Gastroesophageal sphincter (tissue), 4 donors: ENCODE results near the gene TTLL8. TPM values are rescaled to one million over a fixed set of nuclear protein-coding genes. Genes with fewer than 3 reads are reported as not detected.

Source experiments
- ATAC-seq: fragments of 150-250 bp; one replicate; pipeline ENCODE4 v1.9.1; 2016; ENCODE audit warnings: mild to moderate bottlenecking, moderate library complexity
- H3K27ac ChIP-seq, 4 donors: fragments of 200-600 bp; sonication (generic) in 3 of 4; 1 replicate in 3 of 4; 2 replicates in 1 of 4; pipeline ENCODE4 v1.5.1; 2016 to 2019
- H3K27me3 ChIP-seq: fragments of 200-600 bp; sonication (generic); one replicate; pipeline ENCODE4 v1.5.1; 2019
- H3K36me3 ChIP-seq, 2 donors: fragments of 200-600 bp; sonication (generic); one replicate each; pipeline ENCODE4 v1.5.1; 2019; ENCODE audit warnings: control low read depth in 1 of 2
- H3K4me1 ChIP-seq, 3 donors: fragments of 200-600 bp; sonication (generic); 1 replicate in 2 of 3; 2 replicates in 1 of 3; pipeline ENCODE4 v1.5.1; 2016 to 2019; ENCODE audit warnings: control low read depth in 2 of 3
- H3K4me3 ChIP-seq, 2 donors: fragments of 200-600 bp; sonication (generic); one replicate each; pipeline ENCODE4 v1.5.1; 2019; ENCODE audit warnings: mild to moderate bottlenecking in 1 of 2, moderate library complexity in 1 of 2
- H3K9me3 ChIP-seq, 3 donors: fragments of 200-600 bp; sonication (generic); one replicate each; pipeline ENCODE4 v1.5.1; 2017 to 2019; ENCODE audit warnings: control low read depth in 2 of 3
- CTCF ChIP-seq, 4 experiments: fragments of 200-600 bp in 2 of 4; fragments of 450-650 bp in 2 of 4; sonication (generic) in 1 of 4; IDR thresholded peaks; one replicate each; pipeline ENCODE4 v1.5.1; 2017 to 2019; ENCODE audit warnings: antibody characterized with exemption in 4 of 4, mild to moderate bottlenecking in 2 of 4, moderate library complexity in 2 of 4
- EP300 ChIP-seq: sonication (generic); formaldehyde crosslinking; IDR thresholded peaks from one replicate; pipeline ENCODE4 v1.6.1; 2017; ENCODE audit warnings: antibody characterized with exemption, mild to moderate bottlenecking
- POLR2A ChIP-seq, 2 donors: fragments of 450-650 bp; IDR thresholded peaks; one replicate each; pipeline ENCODE4 v1.6.1; 2017; ENCODE audit warnings: antibody characterized with exemption in 2 of 2, mild to moderate bottlenecking in 2 of 2, moderate library complexity in 1 of 2
- POLR2AphosphoS5 ChIP-seq: sonication (generic); formaldehyde crosslinking; IDR thresholded peaks from one replicate; pipeline ENCODE4 v1.6.1; 2017; ENCODE audit warnings: antibody characterized with exemption
- WGBS, 2 donors: methylation state at CpG; one replicate each; pipeline ENCODE4 v1.1.5; 2018; ENCODE audit warnings: low coverage in 1 of 2; 5-methylcytosine and 5-hydroxymethylcytosine counted together
- total RNA-seq, 4 donors: library from RNA; depleted of rRNA; stranded (reverse); fragments of >200 nt; gene quantifications; one replicate each; pipeline ENCODE4 v1.1.0, GENCODE V29; 2016

Gene TTLL8
- total RNA-seq, 4 donors from 2014 or later, result not detected

GRCh38 chr22:50020606-50021005, 37.5 kb downstream of the TTLL8 start:
- Histone ChIP-seq H3K27ac (no peak overlapping the region), H3K9me3 (no peaks in the 10 kb centered on the region), H3K4me1 (no peaks in the 10 kb centered on the region), H3K4me3 (no peak overlapping the region), H3K36me3 (no peaks in the 10 kb centered on the region), H3K27me3 (peaks cover 77% of the 10 kb centered on the region)
- ATAC-seq, result no peak
- no peak for TF ChIP-seq CTCF (IDR thresholded peaks at IDR 0.05)
- no peak for TF ChIP-seq POLR2A (IDR thresholded peaks at IDR 0.05)
- TF ChIP-seq POLR2AphosphoS5, result no peak
- TF ChIP-seq EP300, result no peak
- WGBS, 2 donors, result 82 to 90% methylated on average over 8 to 15 of the region's 15 CpGs

- Histone ChIP-seq H3K4me1 (peaks cover 0 to 10% (median 5%) of the 10 kb centered on the region in 3 donors), H3K27ac (no peak overlapping the region), H3K36me3 (no peaks in the 10 kb centered on the region), H3K4me3 (no peak overlapping the region), H3K27me3 (peaks cover 78% of the 10 kb centered on the region), H3K9me3 (no peaks in the 10 kb centered on the region)
- WGBS, 2 donors, result 90 to 97% methylated on average over 2 of the region's 3 CpGs
- TF ChIP-seq EP300, result no peak
- TF ChIP-seq POLR2A (IDR thresholded peaks at IDR 0.05), result no peak
- no peak for TF ChIP-seq POLR2AphosphoS5
- TF ChIP-seq CTCF (IDR thresholded peaks at IDR 0.05), result no peak
- no peak for ATAC-seq
Measured at GRCh38 chr22:50019316-50019715, 38.8 kb downstream of the TTLL8 start.

- H3K9me3 ChIP-seq, result no peaks in the 10 kb centered on the region
- H3K4me3 ChIP-seq, result no peak overlapping the region
- peaks cover 0 to 14% (median 5%) of the 10 kb centered on the region in 3 donors for H3K4me1 ChIP-seq
- peaks cover 79% of the 10 kb centered on the region for H3K27me3 ChIP-seq
- ATAC-seq, result no peak
- H3K36me3 ChIP-seq, result no peaks in the 10 kb centered on the region
- no peak overlapping the region for H3K27ac ChIP-seq
- no peak for TF ChIP-seq EP300
- no peak for TF ChIP-seq POLR2A (IDR thresholded peaks at IDR 0.05)
- TF ChIP-seq POLR2AphosphoS5, result no peak
- no peak for TF ChIP-seq CTCF (IDR thresholded peaks at IDR 0.05)
- 40 to 64% methylated on average over 6 to 10 of the region's 11 CpGs for WGBS, 2 donors
Measured at GRCh38 chr22:50018608-50019285, 39.4 kb downstream of the TTLL8 start.

GRCh38 chr22:50017701-50018224, 40.3 kb downstream of the TTLL8 start:
- 80 to 90% methylated on average over 1 of the region's 6 CpGs for WGBS, 2 donors
- no peaks in the 10 kb centered on the region for H3K36me3 ChIP-seq
- no peak for ATAC-seq
- H3K9me3 ChIP-seq, result no peaks in the 10 kb centered on the region
- H3K4me3 ChIP-seq, result no peak overlapping the region
- peaks cover 0 to 14% (median 5%) of the 10 kb centered on the region in 3 donors for H3K4me1 ChIP-seq
- H3K27ac ChIP-seq, result no peak overlapping the region
- TF ChIP-seq CTCF (IDR thresholded peaks at IDR 0.05) (no peak), POLR2A (IDR thresholded peaks at IDR 0.05) (no peak), EP300 (no peak), POLR2AphosphoS5 (no peak)
- peaks cover 81% of the 10 kb centered on the region for H3K27me3 ChIP-seq

GRCh38 chr22:50016988-50017700, 41.0 kb downstream of the TTLL8 start:
- no peak for TF ChIP-seq POLR2AphosphoS5
- TF ChIP-seq EP300, result no peak
- TF ChIP-seq POLR2A (IDR thresholded peaks at IDR 0.05), result no peak
- no peak for TF ChIP-seq CTCF (IDR thresholded peaks at IDR 0.05)
- H3K27ac ChIP-seq, result no peak overlapping the region
- no peaks in the 10 kb centered on the region for H3K36me3 ChIP-seq
- WGBS, 2 donors, result 80 to 100% methylated on average over 1 of the region's 21 CpGs
- no peak overlapping the region for H3K4me3 ChIP-seq
- H3K9me3 ChIP-seq, result no peaks in the 10 kb centered on the region
- peaks cover 0 to 14% (median 5%) of the 10 kb centered on the region in 3 donors for H3K4me1 ChIP-seq
- peaks cover 81% of the 10 kb centered on the region for H3K27me3 ChIP-seq
- no peak for ATAC-seq
